Activated CD4-positive, CD25-positive, alpha-beta regulatory T cell treated with anti-CD3 and anti-CD28 coated beads, Interleukin-2, amount 50 U/mL, for 24 hours (primary cell): ENCODE data around the gene SPPL3.

ENCODE experiments used
- ATAC-seq, 2 donors: fragments of 150-1000 bp; cut with Tn5 transposase; one replicate each; pipeline ENCODE4 v1.10.0; 2021; ENCODE audit warnings: mild to moderate bottlenecking in 1 of 2, moderate library complexity in 1 of 2

SPPL3 gene

GRCh38 chr12:120771097-120771496 lies 133.1 kb downstream of the SPPL3 start:
- ATAC-seq = no peak

GRCh38 chr12:120767071-120768024 lies 136.8 kb downstream of the SPPL3 start:
- no peak for ATAC-seq

- no peak for ATAC-seq
Observed at GRCh38 chr12:120766566-120766965, 137.6 kb downstream of the SPPL3 start.

DNA sequence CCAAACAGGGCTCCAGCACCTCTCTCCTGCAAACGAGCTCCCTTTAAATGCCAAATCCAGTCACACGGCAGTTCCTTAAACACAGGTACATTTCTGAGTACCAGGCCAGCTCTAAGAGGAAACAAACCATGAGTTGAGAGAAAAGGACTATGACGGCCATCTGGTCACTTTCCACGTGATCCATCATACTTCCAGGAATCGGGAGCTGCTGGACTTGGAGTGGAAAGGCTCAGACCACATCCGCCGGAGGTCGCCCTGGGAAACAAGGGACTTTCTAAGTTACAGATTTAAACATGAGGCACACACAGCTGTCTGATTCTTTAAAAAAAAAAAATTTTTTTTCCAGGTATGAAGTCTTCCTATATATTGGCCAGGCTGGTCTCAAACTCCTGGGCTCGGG lies 139.3 kb downstream of the SPPL3 start:
- ATAC-seq = no peak

GRCh38 chr12:120763250-120763649 lies 140.9 kb downstream of the SPPL3 start:
- ATAC-seq = no peak

- ATAC-seq = no peak
Observed at GRCh38 chr12:120762086-120762485, 142.1 kb downstream of the SPPL3 start.

DNA sequence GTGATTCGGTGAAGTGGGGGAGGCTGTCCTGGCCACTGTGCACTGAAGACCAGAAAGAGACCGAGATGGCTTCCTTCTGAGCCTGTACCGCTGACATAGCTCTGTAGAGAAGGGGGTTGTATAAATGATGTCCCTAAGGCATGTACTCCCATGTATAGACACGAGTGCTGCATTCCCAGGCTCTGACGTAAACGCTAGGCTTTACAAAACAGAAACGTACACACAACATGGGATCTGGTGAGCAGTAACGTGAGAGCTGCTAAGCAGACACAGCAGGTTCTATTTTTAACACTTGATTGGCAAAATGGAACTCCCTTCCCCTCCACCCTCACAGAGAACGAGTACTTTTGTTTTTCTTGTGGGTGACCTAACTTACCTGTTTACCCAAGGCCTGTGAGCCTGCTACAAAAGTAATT lies 142.6 kb downstream of the SPPL3 start:
- no peak for ATAC-seq

- ATAC-seq = peak in 1 of 2 donors; percentile 30
Observed at GRCh38 chr12:120760349-120761254, 143.6 kb downstream of the SPPL3 start.

GRCh38 chr12:120759591-120760348 lies 144.4 kb downstream of the SPPL3 start:
- ATAC-seq = no peak

DNA sequence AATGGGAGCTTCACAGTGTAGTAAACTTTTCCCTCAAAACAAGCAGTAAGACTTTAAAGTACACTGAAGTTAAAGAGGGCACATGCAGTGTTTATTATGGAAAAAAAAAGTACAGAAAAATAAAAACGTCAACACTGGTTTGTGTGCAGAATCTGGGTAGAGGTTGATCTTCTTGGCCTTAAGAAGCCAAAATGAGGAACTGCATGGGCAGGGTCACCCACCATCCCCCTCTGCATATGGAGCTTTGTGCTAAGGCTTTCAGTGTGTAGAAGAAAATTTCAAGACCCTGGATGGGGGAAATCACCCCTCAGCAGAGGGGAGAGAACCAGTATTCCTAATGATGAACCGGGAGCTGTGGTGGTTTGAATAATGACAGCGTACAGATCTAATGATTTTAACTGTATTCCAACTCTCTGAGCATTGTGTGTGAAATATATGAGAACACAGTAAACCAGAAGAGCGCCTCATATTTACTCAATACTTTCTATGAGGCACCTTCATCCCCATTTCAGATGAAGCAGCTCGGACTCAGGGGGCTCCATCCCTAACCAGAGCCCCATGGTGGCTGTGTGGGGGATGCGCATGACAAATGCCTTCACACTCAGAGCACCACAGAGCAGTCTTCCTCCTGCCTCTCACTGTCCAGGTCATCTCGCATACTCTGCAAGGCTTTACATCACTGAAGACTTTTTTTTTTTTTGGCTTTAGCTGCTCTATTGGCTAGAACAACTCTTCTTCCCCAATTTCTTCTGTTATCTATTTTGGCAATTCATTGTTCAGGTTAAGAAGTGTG lies 145.2 kb downstream of the SPPL3 start:
- no peak for ATAC-seq

DNA sequence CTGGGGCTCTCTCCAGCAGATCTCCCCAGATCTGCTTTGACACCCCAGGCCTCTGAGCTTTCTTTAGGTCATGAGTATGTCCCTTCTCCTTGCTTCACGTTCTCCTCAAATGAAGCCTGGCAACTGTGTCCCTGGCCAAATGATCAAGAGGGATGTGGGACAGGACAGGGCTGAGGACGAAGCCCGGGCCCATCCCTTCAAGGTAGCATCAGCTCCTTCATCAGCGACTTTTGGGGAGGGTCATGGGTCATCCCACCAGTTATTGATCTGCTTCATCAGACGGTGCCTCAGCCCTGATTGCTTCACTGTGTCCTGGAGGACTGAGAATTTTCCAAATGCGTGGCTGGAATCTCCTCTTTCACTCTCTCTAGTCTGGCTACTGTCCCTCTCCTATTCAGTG lies 146.2 kb downstream of the SPPL3 start:
- ATAC-seq = no peak

DNA sequence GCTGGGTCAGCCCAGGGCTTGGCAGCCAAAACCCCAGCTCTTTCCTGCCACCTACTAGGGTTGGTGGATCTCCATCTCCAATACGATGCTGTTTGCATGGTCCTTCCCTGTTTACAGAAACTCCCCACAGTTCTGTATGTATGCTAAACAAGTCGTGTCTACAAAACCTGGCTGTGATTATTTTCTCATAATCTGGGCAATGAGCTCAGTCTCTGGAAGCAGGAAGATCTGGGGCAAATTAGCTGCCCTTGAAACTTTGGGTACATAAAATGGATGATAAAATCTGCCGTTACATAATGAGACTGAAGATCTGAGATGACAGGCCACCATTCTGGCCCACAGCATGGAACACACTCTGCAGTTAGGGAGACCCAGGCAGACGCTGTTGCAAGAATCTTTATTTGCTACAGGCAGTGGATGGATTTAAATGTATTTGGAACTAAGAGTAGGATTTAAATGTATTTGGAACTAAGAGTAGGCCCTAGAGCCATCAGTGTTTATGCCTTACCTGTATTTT lies 146.9 kb downstream of the SPPL3 start:
- ATAC-seq = no peak

DNA sequence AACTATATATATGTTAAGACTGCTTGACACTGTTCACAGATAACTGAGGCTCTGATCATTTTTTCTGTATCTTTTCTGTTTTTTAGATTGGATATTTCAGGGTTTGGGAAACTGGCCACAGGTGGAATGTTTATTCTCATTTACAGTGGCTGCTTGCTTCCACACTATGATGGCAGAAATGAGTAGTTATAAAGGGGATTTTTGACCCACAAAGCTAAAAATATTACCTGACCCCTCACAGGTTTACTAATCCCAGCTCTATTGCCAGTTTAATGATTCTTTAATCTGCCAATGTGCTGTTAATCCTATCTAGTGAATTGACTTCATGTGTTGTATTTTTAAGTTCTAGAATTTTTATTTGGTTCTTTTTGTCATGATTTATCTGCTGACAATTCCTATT lies 148.9 kb downstream of the SPPL3 start:
- ATAC-seq = no peak

DNA sequence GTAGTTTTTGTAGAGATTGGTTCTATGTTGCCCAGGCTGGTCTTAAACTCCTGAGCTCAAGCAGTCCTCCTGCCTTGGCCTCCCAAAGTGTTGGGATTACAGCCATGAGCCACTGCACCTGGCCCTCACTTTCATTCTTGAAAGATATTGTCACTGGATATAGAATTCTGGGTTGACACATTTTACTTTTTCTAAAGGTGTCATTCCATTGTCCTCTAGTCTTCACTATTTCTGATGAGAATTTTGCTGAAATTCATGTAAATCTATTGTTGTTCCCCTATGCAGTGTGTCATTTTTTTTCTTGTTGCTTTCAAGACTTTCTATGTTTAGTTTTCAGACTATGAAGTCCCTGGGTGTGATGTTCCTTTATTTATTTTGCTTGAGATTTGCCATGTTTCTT lies 149.4 kb downstream of the SPPL3 start:
- ATAC-seq = no peak

GRCh38 chr12:120751389-120751788 lies 152.8 kb downstream of the SPPL3 start:
- no peak for ATAC-seq

DNA sequence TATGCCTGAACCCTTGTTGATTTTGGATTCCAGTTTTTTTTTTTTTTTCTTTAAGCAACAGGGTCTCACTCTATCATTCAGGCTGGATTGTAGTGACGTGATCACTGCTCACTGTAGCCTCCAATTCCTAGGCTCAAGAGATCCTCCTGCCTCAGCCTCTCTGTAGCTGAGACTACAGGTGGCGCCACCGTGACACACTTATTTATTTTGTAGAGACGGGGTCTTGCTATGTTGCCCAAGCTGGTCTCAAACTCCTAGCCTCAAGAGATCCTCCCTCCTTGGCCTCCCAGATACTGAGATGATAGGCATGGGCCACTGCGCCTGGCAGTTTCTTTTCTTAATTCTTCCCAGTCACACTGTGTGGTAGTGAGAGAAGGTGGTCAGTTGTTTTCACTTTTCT lies 153.4 kb downstream of the SPPL3 start:
- ATAC-seq = no peak

GRCh38 chr12:120749256-120749655 lies 154.9 kb downstream of the SPPL3 start:
- no peak for ATAC-seq

GRCh38 chr12:120748242-120748641 lies 155.9 kb downstream of the SPPL3 start:
- no peak for ATAC-seq

- ATAC-seq = no peak
Observed at GRCh38 chr12:120744922-120745493, 159.2 kb downstream of the SPPL3 start.

GRCh38 chr12:120741476-120742421 lies 162.4 kb downstream of the SPPL3 start:
- no peak for ATAC-seq
